K562 (cell line): ENCODE data around the gene SKAP1. TPM values are rescaled to one million over a fixed set of nuclear protein-coding genes. Genes with fewer than 3 reads are reported as not detected.

Experiments
- ATAC-seq: fragments of 200-7000 bp; cut with Tn5 transposase; 3 replicates; pipeline ENCODE4 v1.9.1; 2020; ENCODE audit warnings: moderate library complexity
- BruUV-seq: library from RNA; stranded (reverse); fragments of 400-500 nt; replicated peaks from 2 replicates; lab custom pipeline; 2021; lab: Mats Ljungman, UMichigan
- CTCF ChIA-PET: fragments of 300-600 bp; formaldehyde crosslinking; extraction: SDS; loops from one replicate; lab custom pipeline; 2021; ENCODE audit warnings: low intra/inter-chr PET ratio; lab: Yijun Ruan, JAX
- POLR2A ChIA-PET: fragments of 300-600, 350-650 bp; sonication (Branson Sonifier 250); formaldehyde crosslinking; extraction: SDS; loops from one replicate; lab custom pipeline; 2021; ENCODE audit warnings: antibody characterized with exemption, inconsistent platforms; lab: Yijun Ruan, JAX
- DNase-seq, 4 experiments: peaks; one replicate each; pipeline versions ENCODE4 v3.0.0 to v3.0.0-alpha.2; 2011 to 2018; ENCODE audit warnings: low spot score in 3 of 4, mixed read lengths in 3 of 4; ENCODE audit errors: extremely low read depth in 1 of 4
- FAIRE-seq: peaks from 2 replicates; lab custom pipeline; 2011; peaks lifted over from hg19 to GRCh38; lab: Jason Lieb, UNC
- H2AFZ ChIP-seq: 2 replicates; pipeline ENCODE4 v1.6.0; 2011; ENCODE audit warnings: low read depth, low read length, control low read depth, inconsistent platforms
- H3K27ac ChIP-seq: fragments of 200-600 bp; 3 replicates; pipeline ENCODE4 v1.8.0; 2011; ENCODE audit warnings: low read depth, mild to moderate bottlenecking, control low read depth, inconsistent platforms, low read length, moderate library complexity, mixed read lengths; ENCODE audit errors: extremely low read depth
- H3K27me3 ChIP-seq, 2 experiments: fragments of 300-600 bp in 1 of 2; 2 replicates in 1 of 2; 3 replicates in 1 of 2; pipeline versions ENCODE4 v1.6.0 to v1.8.0; 2011; ENCODE audit warnings: inconsistent platforms in 2 of 2, low read length in 2 of 2, mild to moderate bottlenecking in 1 of 2, mixed read lengths in 1 of 2, moderate library complexity in 1 of 2; ENCODE audit not compliant: control insufficient read depth in 2 of 2, insufficient read depth in 2 of 2
- H3K36me3 ChIP-seq: fragments of 300-600 bp; 3 replicates; pipeline ENCODE4 v1.8.0; 2011; ENCODE audit warnings: mild to moderate bottlenecking, low read length, inconsistent platforms; ENCODE audit not compliant: control insufficient read depth, insufficient read depth
- H3K4me1 ChIP-seq, 2 experiments: fragments of 200-600 bp in 1 of 2; replicated peaks in 1 of 2; 2 replicates in 1 of 2; 3 replicates in 1 of 2; pipeline versions ENCODE4 v1.5.1 to v1.8.0; 2011; ENCODE audit warnings: inconsistent platforms in 2 of 2, low read length in 2 of 2, mild to moderate bottlenecking in 1 of 2, mixed read lengths in 1 of 2, moderate library complexity in 1 of 2; ENCODE audit not compliant: control insufficient read depth in 2 of 2, insufficient read depth in 2 of 2
- H3K4me2 ChIP-seq: 2 replicates; pipeline ENCODE4 v1.6.1; 2011; ENCODE audit warnings: low read length, control low read depth, inconsistent platforms, mixed read lengths; ENCODE audit not compliant: insufficient read depth
- H3K4me3 ChIP-seq: fragments of 200-600 bp; sonication (generic), shearing (Covaris generic); 2 replicates; pipeline ENCODE4 v1.5.1; 2016; ENCODE audit warnings: control low read depth, inconsistent platforms
- H3K79me2 ChIP-seq: fragments of 200-600 bp; 3 replicates; pipeline ENCODE4 v1.8.0; 2011; ENCODE audit warnings: low read length, inconsistent platforms; ENCODE audit not compliant: control insufficient read depth, insufficient read depth
- H3K9ac ChIP-seq, 2 experiments: 2 replicates each; pipeline versions ENCODE4 v1.6.0 to v1.6.1; 2011; ENCODE audit warnings: low read depth in 2 of 2, low read length in 2 of 2, control low read depth in 1 of 2, inconsistent platforms in 1 of 2, mild to moderate bottlenecking in 1 of 2, mixed read lengths in 1 of 2; ENCODE audit not compliant: insufficient read depth in 1 of 2
- H3K9me1 ChIP-seq: one replicate; pipeline ENCODE4 v1.6.0; 2011; ENCODE audit warnings: inconsistent platforms, mild to moderate bottlenecking, low read length, moderate library complexity; ENCODE audit not compliant: control insufficient read depth, insufficient read depth
- H3K9me3 ChIP-seq: replicated peaks from 2 replicates; pipeline ENCODE4 v1.5.1; 2011; ENCODE audit warnings: low read depth, low read length, inconsistent platforms; ENCODE audit not compliant: control insufficient read depth, insufficient read depth
- H4K20me1 ChIP-seq: replicated peaks from 2 replicates; pipeline ENCODE4 v1.6.1; 2011; ENCODE audit warnings: low read length, inconsistent platforms, mixed read lengths; ENCODE audit not compliant: control insufficient read depth, insufficient read depth
- RBM14 ChIP-seq: fragments of 200-400 bp; formaldehyde crosslinking; IDR thresholded peaks from 2 replicates; pipeline ENCODE4 v1.6.1; 2018; ENCODE audit warnings: low read depth, mild to moderate bottlenecking, low read length, moderate library complexity, borderline replicate concordance; ENCODE audit not compliant: insufficient read depth
- WGBS: fragments of 100-300 bp; shearing (Covaris generic); methylation state at CpG from one replicate; pipeline ENCODE4 v1.1.6; 2016; ENCODE audit warnings: low coverage, mixed read lengths; ENCODE audit not compliant: insufficient coverage; ENCODE audit errors: missing lambda C conversion rate; 5-methylcytosine and 5-hydroxymethylcytosine counted together
- in situ Hi-C: fragments of 300-500 bp; cut with MboI; formaldehyde crosslinking; loops from 4 replicates; pipeline ENCODE4 v1.15.0; 2018; ENCODE audit warnings: inconsistent platforms, mixed read lengths
- intact Hi-C: fragments of 100-400 bp; cut with micrococcal nuclease; formaldehyde crosslinking; loops from 2 replicates; pipeline ENCODE4 v1.14.2; 2022
- polyA plus RNA-seq, 8 experiments: library from polyadenylated mRNA; depleted of rRNA in 4 of 8; stranded (reverse) in 5 of 8; unstranded in 3 of 8; fragments of >200 nt; fragmentation: Nextera tagmentation in 2 of 8; fragmentation: Illumina TruSeq in 1 of 8; extraction: Ambion mirVana in 2 of 8; extraction: Trizol in 1 of 8; gene quantifications; 2 replicates each; pipeline versions ENCODE4 v1.2.1 to v1.2.3, GENCODE V29; 2011 to 2014; ENCODE audit warnings: inconsistent platforms in 1 of 8, missing spikeins in 1 of 8
- total RNA-seq, 7 experiments: library from RNA; depleted of rRNA in 6 of 7; stranded (reverse); fragments of >200 nt in 6 of 7; fragmentation: Illumina TruSeq in 2 of 7; extraction: Trizol in 2 of 7; gene quantifications; 2 replicates each; pipeline versions ENCODE4 v1.2.1 to v1.2.3, GENCODE V29; 2011 to 2021; ENCODE audit warnings: low replicate concordance in 1 of 7
- TF ChIP-seq, protein P1 (sequence below): sonication (generic); formaldehyde crosslinking; IDR thresholded peaks from 2 replicates; pipeline ENCODE4 v1.8.1; 2022; ENCODE audit warnings: missing genetic modification reagents
- TF ChIP-seq, protein P2 (sequence below): fragments of 250-450 bp; sonication (Bioruptor Pico); IDR thresholded peaks from 2 replicates; pipeline ENCODE4 v1.8.0; 2022; ENCODE audit warnings: inconsistent platforms, mild to moderate bottlenecking, moderate library complexity, borderline replicate concordance

Gene SKAP1
- total and polyA plus RNA-seq, 9 of the 15 experiments (the other 6 are each of a cell fraction or from before 2014, with no cell fraction given), result 0.06 to 0.80 (median 0.10) TPM; not detected in 4

DNA sequence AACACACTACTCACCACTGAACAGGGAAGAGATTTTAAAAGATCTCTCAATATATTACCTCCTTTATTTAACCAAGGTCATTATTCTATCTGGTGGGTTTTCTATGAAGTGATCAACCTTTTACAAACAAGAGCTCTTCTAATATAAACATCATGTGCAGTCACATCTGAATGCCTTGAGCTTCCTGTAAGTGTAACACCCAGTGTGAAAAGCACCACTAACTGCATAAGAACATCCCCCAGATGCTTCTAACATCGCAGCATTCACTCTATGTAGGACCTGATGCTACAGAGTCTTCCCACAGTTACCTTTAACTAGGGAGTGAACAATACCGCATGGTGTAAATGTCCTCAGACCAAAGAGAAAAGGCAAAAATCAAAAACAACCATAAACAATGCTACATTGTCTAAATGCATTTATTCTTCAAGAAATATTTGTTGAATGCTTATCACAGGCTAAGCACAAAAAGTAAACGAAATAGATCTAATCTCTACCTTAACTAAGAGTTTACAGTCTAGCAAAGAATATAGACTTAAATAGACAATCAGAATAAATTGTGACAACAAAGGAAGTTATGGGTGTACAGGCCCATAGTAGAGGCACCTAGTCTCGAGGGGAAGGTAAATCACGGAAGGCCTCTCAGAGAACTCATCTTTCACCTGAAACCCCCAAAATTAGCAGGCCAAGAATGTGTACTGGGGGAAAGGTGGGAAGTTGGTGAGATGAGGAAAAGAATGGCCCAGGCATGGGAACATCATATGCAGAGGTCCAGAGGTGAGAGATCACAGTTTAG lies 16.2 kb downstream of the SKAP1 start:
- no peak overlapping the region for H3K4me3 ChIP-seq
- no peaks in the 10 kb centered on the region for H3K9me1 ChIP-seq
- in situ Hi-C loops, result no loop called here
- no peak overlapping the region for H3K27ac ChIP-seq
- DNase-seq, result no peak
- POLR2A ChIA-PET, result interaction anchor here (0.6 to 0.8 kb wide), 2 partner anchors 156 to 163 kb away, joined by 3 read pairs; no protein-coding TSS in a partner anchor
- FAIRE-seq, result no peak
- ATAC-seq, result no peak
- H4K20me1 ChIP-seq, result no peaks in the 10 kb centered on the region
- BruUV-seq, result no TSS peak
- H3K4me2 ChIP-seq, result no peak overlapping the region
- TF ChIP-seq RBM14, result no peak
- TF ChIP-seq, protein P1, sequence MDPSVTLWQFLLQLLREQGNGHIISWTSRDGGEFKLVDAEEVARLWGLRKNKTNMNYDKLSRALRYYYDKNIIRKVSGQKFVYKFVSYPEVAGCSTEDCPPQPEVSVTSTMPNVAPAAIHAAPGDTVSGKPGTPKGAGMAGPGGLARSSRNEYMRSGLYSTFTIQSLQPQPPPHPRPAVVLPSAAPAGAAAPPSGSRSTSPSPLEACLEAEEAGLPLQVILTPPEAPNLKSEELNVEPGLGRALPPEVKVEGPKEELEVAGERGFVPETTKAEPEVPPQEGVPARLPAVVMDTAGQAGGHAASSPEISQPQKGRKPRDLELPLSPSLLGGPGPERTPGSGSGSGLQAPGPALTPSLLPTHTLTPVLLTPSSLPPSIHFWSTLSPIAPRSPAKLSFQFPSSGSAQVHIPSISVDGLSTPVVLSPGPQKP (CRISPR knock-in tag), result no peak
- TF ChIP-seq, protein P2, sequence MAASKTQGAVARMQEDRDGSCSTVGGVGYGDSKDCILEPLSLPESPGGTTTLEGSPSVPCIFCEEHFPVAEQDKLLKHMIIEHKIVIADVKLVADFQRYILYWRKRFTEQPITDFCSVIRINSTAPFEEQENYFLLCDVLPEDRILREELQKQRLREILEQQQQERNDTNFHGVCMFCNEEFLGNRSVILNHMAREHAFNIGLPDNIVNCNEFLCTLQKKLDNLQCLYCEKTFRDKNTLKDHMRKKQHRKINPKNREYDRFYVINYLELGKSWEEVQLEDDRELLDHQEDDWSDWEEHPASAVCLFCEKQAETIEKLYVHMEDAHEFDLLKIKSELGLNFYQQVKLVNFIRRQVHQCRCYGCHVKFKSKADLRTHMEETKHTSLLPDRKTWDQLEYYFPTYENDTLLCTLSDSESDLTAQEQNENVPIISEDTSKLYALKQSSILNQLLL (CRISPR knock-in tag), result no peak
- H3K79me2 ChIP-seq, result no peaks in the 10 kb centered on the region
- H3K27me3 ChIP-seq, result no peaks in the 10 kb centered on the region
- no peak overlapping the region for H3K9ac ChIP-seq
- WGBS, result 66% methylated on average over 5 of the region's 5 CpGs
- no peak overlapping the region for H2AFZ ChIP-seq
- CTCF ChIA-PET, result no interaction called here
- intact Hi-C loops, result no loop called here
- H3K36me3 ChIP-seq, result no peaks in the 10 kb centered on the region
- H3K9me3 ChIP-seq, result no peaks in the 10 kb centered on the region
- H3K4me1 ChIP-seq, result 0 out of 5 replicates have a peak, but pooled peaks cover 0 to 2% of the 10 kb centered on the region in 2 experiments
